Measurements from ENCODE around the gene TOR1B.
"Not testable (repeated sequence)": the region's sequence is repeated elsewhere in the genome, so short reads cannot be mapped to it uniquely, and the experiment has no call there.

TOR1B gene

DNA sequence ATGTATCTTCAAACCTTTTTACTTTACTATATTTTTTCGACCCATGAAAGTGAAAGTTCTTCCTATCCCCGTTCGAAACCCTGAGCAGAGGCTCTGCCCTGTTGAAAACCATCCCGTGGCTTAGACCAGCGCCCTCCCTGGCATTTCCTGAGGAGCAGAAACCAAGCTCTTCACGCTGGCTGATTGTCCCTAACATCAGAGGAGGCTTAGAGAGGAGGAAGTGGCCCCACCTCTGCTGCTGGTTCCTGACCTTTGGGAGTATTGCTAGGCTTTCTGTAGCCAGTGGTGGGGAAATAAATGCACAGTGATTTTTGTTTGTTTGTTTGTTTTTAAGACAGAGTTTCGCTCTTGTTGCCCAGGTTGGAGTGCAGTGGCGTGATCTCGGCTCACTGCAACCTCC, 45.9 kb upstream of the TOR1B start:
- Histone ChIP-seq H3K27me3 (ENCODE audit: insufficient read depth, poor library complexity, severe bottlenecking) (peaks cover 19% of the 10 kb centered on the region), H3K27ac (replicated peaks) (no peak overlapping the region), H3K4me3 (replicated peaks; ENCODE audit: insufficient read depth, low read length) (no peak overlapping the region)
- peak in 1 of 2 experiments; percentile 23 for DNase-seq (ENCODE audit: low read depth in 1 of 2, low spot score in 1 of 2)
- TF ChIP-seq REST (IDR thresholded peaks at IDR 0.05; ENCODE audit: insufficient replicate concordance, low read depth) (no peak), POLR2AphosphoS5 (IDR thresholded peaks at IDR 0.05; ENCODE audit: low read depth) (no peak), SPI1 (IDR thresholded peaks at IDR 0.05; ENCODE audit: borderline replicate concordance, low read depth) (peak; percentile 52; the same call in 1 of the 2 replicates), CTCF (IDR thresholded peaks at IDR 0.05; ENCODE audit: insufficient read depth, low read length) (no peak), GABPA (IDR thresholded peaks at IDR 0.05; ENCODE audit: low read depth) (no peak)

- H3K27ac ChIP-seq (replicated peaks): no peak overlapping the region
- no peak overlapping the region for H3K4me3 ChIP-seq (replicated peaks; ENCODE audit: insufficient read depth, low read length)
- no peak for DNase-seq (ENCODE audit: low read depth in 1 of 2, low spot score in 1 of 2)
- peaks cover 2% of the 10 kb centered on the region for H3K27me3 ChIP-seq (ENCODE audit: insufficient read depth, poor library complexity, severe bottlenecking)
- TF ChIP-seq SPI1 (IDR thresholded peaks at IDR 0.05; ENCODE audit: borderline replicate concordance, low read depth) (no peak), REST (IDR thresholded peaks at IDR 0.05; ENCODE audit: insufficient replicate concordance, low read depth) (no peak), CTCF (IDR thresholded peaks at IDR 0.05; ENCODE audit: insufficient read depth, low read length) (no peak), POLR2AphosphoS5 (IDR thresholded peaks at IDR 0.05; ENCODE audit: low read depth) (no peak), GABPA (IDR thresholded peaks at IDR 0.05; ENCODE audit: low read depth) (no peak)
Measured at GRCh38 chr9:129759319-129759718, 43.7 kb upstream of the TOR1B start.

DNA sequence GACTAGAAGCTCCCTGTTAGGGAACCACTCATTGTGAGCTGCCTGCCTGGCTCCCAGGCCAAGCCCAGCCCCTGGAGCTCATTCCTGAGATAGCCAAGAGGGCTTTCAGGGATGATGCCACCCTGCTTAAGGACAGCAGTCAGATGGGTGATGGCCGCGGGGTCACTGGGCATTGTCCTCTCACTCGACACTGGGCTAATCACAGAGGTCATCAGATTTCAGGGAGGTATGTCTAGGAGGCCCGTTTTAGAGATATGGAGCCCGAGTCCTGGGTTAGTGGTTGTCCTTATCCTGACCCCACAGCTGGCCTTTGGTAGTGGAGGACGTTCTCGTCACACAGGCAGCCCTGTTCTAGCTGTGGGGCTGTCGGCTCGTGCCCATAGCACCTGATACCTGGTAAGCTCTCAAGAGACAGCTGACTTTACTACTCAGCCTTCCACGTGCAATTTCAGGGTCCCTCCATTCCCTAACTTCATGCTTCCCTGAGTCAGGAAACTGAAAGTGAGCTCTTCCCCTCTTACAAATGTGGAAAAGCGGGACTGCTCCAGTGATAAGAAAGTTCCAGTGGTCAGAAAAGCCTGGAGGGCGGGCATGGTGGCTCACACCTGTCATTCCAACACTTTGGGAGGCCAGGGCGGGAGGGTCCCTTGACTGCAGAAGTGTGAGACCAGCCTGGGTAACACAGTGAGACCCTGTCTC, 43.0 kb upstream of the TOR1B start:
- DNase-seq (ENCODE audit: low read depth in 1 of 2, low spot score in 1 of 2): no peak
- no peak overlapping the region for H3K27ac ChIP-seq (replicated peaks)
- peaks cover 2% of the 10 kb centered on the region for H3K27me3 ChIP-seq (ENCODE audit: insufficient read depth, poor library complexity, severe bottlenecking)
- no peak overlapping the region for H3K4me3 ChIP-seq (replicated peaks; ENCODE audit: insufficient read depth, low read length)
- TF ChIP-seq SPI1 (IDR thresholded peaks at IDR 0.05; ENCODE audit: borderline replicate concordance, low read depth) (no peak), REST (IDR thresholded peaks at IDR 0.05; ENCODE audit: insufficient replicate concordance, low read depth) (no peak), GABPA (IDR thresholded peaks at IDR 0.05; ENCODE audit: low read depth) (no peak), CTCF (IDR thresholded peaks at IDR 0.05; ENCODE audit: insufficient read depth, low read length) (no peak), POLR2AphosphoS5 (IDR thresholded peaks at IDR 0.05; ENCODE audit: low read depth) (no peak)

GRCh38 chr9:129760784-129761183, 42.2 kb upstream of the TOR1B start:
- H3K27me3 ChIP-seq (ENCODE audit: insufficient read depth, poor library complexity, severe bottlenecking); H3K27ac ChIP-seq (replicated peaks); H3K4me3 ChIP-seq (replicated peaks; ENCODE audit: insufficient read depth, low read length); DNase-seq (ENCODE audit: low read depth in 1 of 2, low spot score in 1 of 2): not testable (repeated sequence)

Measured in HL-60 (cell line).